GM18909 (cell line): Measurements from ENCODE around the gene GATA5.
"Not testable (repeated sequence)": the region's sequence is repeated elsewhere in the genome, so short reads cannot be mapped to it uniquely, and the experiment has no call there.

ENCODE experiments used
- ATAC-seq: cut with Tn5 transposase; IDR thresholded peaks from one replicate; pipeline ENCODE4 v1.9.1; 2021; ENCODE audit warnings: mild to moderate bottlenecking; ENCODE audit not compliant: unreplicated experiment, poor library complexity

The GATA5 gene

GRCh38 chr20:62505337-62506045, 29.7 kb upstream of the GATA5 start:
- no peak for ATAC-seq

- ATAC-seq, result no peak
Observed at GRCh38 chr20:62504323-62504722, 28.5 kb upstream of the GATA5 start.

GRCh38 chr20:62503401-62504178, 27.8 kb upstream of the GATA5 start:
- no peak for ATAC-seq

GRCh38 chr20:62502496-62503095, 26.8 kb upstream of the GATA5 start:
- no peak for ATAC-seq

- ATAC-seq, result peak; percentile 71
Observed at GRCh38 chr20:62501801-62502495, 26.2 kb upstream of the GATA5 start.

GRCh38 chr20:62500237-62500864, 24.6 kb upstream of the GATA5 start:
- ATAC-seq, result no peak

GRCh38 chr20:62499758-62500236, 24.0 kb upstream of the GATA5 start:
- no peak for ATAC-seq

GRCh38 chr20:62498874-62499273, 23.1 kb upstream of the GATA5 start:
- ATAC-seq, result no peak

- ATAC-seq, result no peak
Observed at GRCh38 chr20:62496568-62497218, 20.9 kb upstream of the GATA5 start.

- no peak for ATAC-seq
Observed at GRCh38 chr20:62495749-62496567, 20.2 kb upstream of the GATA5 start.

GRCh38 chr20:62494980-62495748, 19.4 kb upstream of the GATA5 start:
- ATAC-seq, result no peak

- ATAC-seq, result no peak
Observed at GRCh38 chr20:62494537-62494936, 18.7 kb upstream of the GATA5 start.

- no peak for ATAC-seq
Observed at GRCh38 chr20:62493886-62494285, 18.1 kb upstream of the GATA5 start.

- ATAC-seq, result no peak
Observed at GRCh38 chr20:62493253-62493885, 17.6 kb upstream of the GATA5 start.

- ATAC-seq, result no peak
Observed at GRCh38 chr20:62492711-62493110, 16.9 kb upstream of the GATA5 start.

GRCh38 chr20:62490783-62491182, 15.0 kb upstream of the GATA5 start:
- ATAC-seq, result not testable (repeated sequence)

- no peak for ATAC-seq
Observed at GRCh38 chr20:62489932-62490263, 14.1 kb upstream of the GATA5 start.
